ENCODE measurements around the gene TSSC4. TPM values are rescaled to one million over a fixed set of nuclear protein-coding genes. Genes with fewer than 3 reads are reported as not detected.

TSSC4 gene
- total RNA-seq, 1 donor from 2014 or later, result 59.7 TPM

GRCh38 chr11:2450321-2451041 lies 49.9 kb downstream of the TSSC4 start:
- ChIA-PET POLR2A (no interaction called here), CTCF (no interaction called here)
- Mint-ChIP-seq H3K9me3 (peaks cover 2% of the 10 kb centered on the region), H3K27ac (no peak overlapping the region), H3K4me1 (peaks cover 34% of the 10 kb centered on the region), H3K27me3 (no peaks in the 10 kb centered on the region), H3K4me3 (no peak overlapping the region), H3K36me3 (ENCODE audit: low read depth) (peaks cover 12% of the 10 kb centered on the region)
- no peak for TF ChIP-seq CTCF (IDR thresholded peaks at IDR 0.05)
- intact Hi-C loops (cut with micrococcal nuclease), result no loop called here
- ATAC-seq (ENCODE audit: low read depth) (no peak), DNase-seq (no peak)

GRCh38 chr11:2451336-2451735 lies 50.8 kb downstream of the TSSC4 start:
- ChIA-PET POLR2A (no interaction called here), CTCF (no interaction called here)
- Mint-ChIP-seq H3K27ac (no peak overlapping the region), H3K36me3 (ENCODE audit: low read depth) (peaks cover 12% of the 10 kb centered on the region), H3K9me3 (peaks cover 2% of the 10 kb centered on the region), H3K4me1 (peaks cover 26% of the 10 kb centered on the region), H3K4me3 (no peak overlapping the region), H3K27me3 (no peaks in the 10 kb centered on the region)
- intact Hi-C loops (cut with micrococcal nuclease), result no loop called here
- ATAC-seq (ENCODE audit: low read depth) (no peak), DNase-seq (peak; percentile 9)
- no peak for TF ChIP-seq CTCF (IDR thresholded peaks at IDR 0.05)

GRCh38 chr11:2451916-2452315 lies 51.4 kb downstream of the TSSC4 start:
- H3K4me1 Mint-ChIP-seq, result peaks cover 20% of the 10 kb centered on the region
- DNase-seq (peak; percentile 0), ATAC-seq (ENCODE audit: low read depth) (no peak)
- TF ChIP-seq CTCF (IDR thresholded peaks at IDR 0.05), result no peak
- no peak overlapping the region for H3K27ac Mint-ChIP-seq
- intact Hi-C loops (cut with micrococcal nuclease), result no loop called here
- ChIA-PET CTCF (no interaction called here), POLR2A (no interaction called here)
- peaks cover 12% of the 10 kb centered on the region for H3K36me3 Mint-ChIP-seq (ENCODE audit: low read depth)
- H3K27me3 Mint-ChIP-seq, result no peaks in the 10 kb centered on the region
- H3K4me3 Mint-ChIP-seq, result no peak overlapping the region
- H3K9me3 Mint-ChIP-seq, result peaks cover 2% of the 10 kb centered on the region

GRCh38 chr11:2452321-2453012 lies 51.9 kb downstream of the TSSC4 start:
- no peak overlapping the region for H3K27ac Mint-ChIP-seq
- peak; percentile 0 for DNase-seq
- H3K27me3 Mint-ChIP-seq, result no peaks in the 10 kb centered on the region
- CTCF ChIA-PET, result interaction anchor here (2.0 kb wide), 1 partner anchor 32 kb away, joined by 5 read pairs; no protein-coding TSS in a partner anchor
- H3K4me3 Mint-ChIP-seq, result no peak overlapping the region
- peaks cover 12% of the 10 kb centered on the region for H3K36me3 Mint-ChIP-seq (ENCODE audit: low read depth)
- no peak for ATAC-seq (ENCODE audit: low read depth)
- H3K4me1 Mint-ChIP-seq, result peaks cover 15% of the 10 kb centered on the region
- no peak for TF ChIP-seq CTCF (IDR thresholded peaks at IDR 0.05)
- POLR2A ChIA-PET, result no interaction called here
- H3K9me3 Mint-ChIP-seq, result peaks cover 2% of the 10 kb centered on the region
- intact Hi-C loops (cut with micrococcal nuclease), result no loop called here

DNA sequence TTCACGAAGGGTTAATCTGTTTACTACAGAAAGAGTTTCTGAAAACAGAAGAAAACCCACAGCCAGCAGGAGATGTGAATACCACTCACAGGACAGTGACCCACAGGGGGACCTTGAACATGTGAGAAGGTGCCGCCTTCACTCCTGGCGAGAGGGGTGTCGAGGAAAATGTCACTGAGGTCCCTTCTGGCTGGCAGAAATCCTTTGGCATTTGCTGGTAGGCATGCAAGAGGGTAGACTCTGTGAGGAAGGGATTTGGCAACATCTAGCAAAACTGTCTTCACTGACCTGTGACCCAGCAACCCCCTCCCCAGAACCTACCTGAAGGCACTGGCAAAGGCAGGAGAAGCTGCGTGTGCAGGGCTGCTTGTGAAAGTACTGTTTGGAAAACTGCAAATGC lies 52.9 kb downstream of the TSSC4 start:
- no peak overlapping the region for H3K27ac Mint-ChIP-seq
- ChIA-PET CTCF (interaction anchor here (2.0 kb wide), 1 partner anchor 33 kb away, joined by 5 read pairs; no protein-coding TSS in a partner anchor), POLR2A (no interaction called here)
- no peak for ATAC-seq (ENCODE audit: low read depth)
- H3K9me3 Mint-ChIP-seq, result peaks cover 2% of the 10 kb centered on the region
- intact Hi-C loops (cut with micrococcal nuclease), result no loop called here
- no peak for DNase-seq
- peaks cover 6% of the 10 kb centered on the region for H3K4me1 Mint-ChIP-seq
- no peaks in the 10 kb centered on the region for H3K27me3 Mint-ChIP-seq
- H3K36me3 Mint-ChIP-seq (ENCODE audit: low read depth), result peaks cover 12% of the 10 kb centered on the region
- no peak overlapping the region for H3K4me3 Mint-ChIP-seq
- TF ChIP-seq CTCF (IDR thresholded peaks at IDR 0.05), result no peak

Measured in activated B cell treated with CpG ODN at 0.5 μM for 24 hours (primary cell).